Subcutaneous adipose tissue (tissue), 4 donors: Measurements from ENCODE around the gene AGAP5. TPM values are rescaled to one million over a fixed set of nuclear protein-coding genes. Genes with fewer than 3 reads are reported as not detected.
"Not testable (repeated sequence)": the region's sequence is repeated elsewhere in the genome, so short reads cannot be mapped to it uniquely, and the experiment has no call there.

ENCODE experiments used
- CTCF ChIP-seq: fragments of 450-650 bp; IDR thresholded peaks from one replicate; pipeline ENCODE4 v1.5.1; 2016; ENCODE audit warnings: low read depth, mild to moderate bottlenecking, control low read depth, antibody characterized with exemption, moderate library complexity
- total RNA-seq, 4 donors: library from RNA; depleted of rRNA; stranded (reverse); fragments of >200 nt; gene quantifications; one replicate each; pipeline ENCODE4 v1.1.0, GENCODE V29; 2016

Gene AGAP5
- 1 to 10 TPM in 3 of 4 donors, under 1 TPM in 1; 0.98 to 9.2 (median 5.9) TPM for total RNA-seq

- not testable (repeated sequence) for TF ChIP-seq CTCF
Measured at GRCh38 chr10:73697675-73698159, at the start of gene AGAP5. Gene AGAP5 (minus strand): TSS chr10:73698109. CDS start chr10:73697755, 354 bp downstream.

GRCh38 chr10:73746721-73747120, 48.8 kb upstream of the AGAP5 start:
- no peak for TF ChIP-seq CTCF

- no peak for TF ChIP-seq CTCF
Measured at GRCh38 chr10:73744664-73744975, 46.7 kb upstream of the AGAP5 start.

DNA sequence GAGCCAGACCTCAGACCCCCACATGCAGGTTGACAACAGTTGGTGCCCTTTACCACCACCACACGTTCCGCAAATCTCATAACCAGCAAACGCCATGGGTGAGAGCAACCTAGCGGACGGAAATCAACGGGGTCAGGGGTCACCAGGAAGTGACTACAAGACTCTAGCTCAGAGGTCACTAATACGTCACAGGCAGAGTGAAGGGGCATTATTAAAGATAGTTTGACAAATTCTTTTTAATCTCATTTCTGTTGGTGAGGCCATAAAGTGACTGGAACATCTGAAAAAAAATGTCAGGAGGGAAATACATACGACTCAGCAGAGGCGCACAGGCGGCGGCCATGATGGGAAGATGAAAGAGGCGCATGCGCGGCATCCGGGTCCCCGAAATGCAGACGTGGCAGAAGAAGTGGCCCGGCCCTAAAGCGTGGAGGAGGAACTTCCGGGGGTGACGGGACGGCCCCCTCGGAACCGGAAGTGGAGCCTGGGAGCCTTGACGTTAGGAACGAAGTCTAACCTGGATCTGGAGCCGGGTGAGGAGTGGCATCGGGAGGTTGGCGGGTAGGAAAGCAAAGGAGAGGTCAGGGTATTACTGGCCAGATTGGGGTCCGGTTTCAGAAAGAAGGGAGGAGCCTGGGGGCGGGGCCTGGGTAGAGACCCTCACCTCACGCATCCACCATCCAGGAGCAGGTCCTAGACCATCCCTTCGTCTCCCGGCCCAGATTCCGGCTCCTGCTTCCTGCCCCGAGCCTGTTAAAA, 46.2 kb upstream of the AGAP5 start, which contains the start of gene SEC24C:
TSS of gene SEC24C (plus strand) at position 468 of the 759 bp plus-strand sequence. CDS start 2,461 bp downstream, outside the sequence.
- no peak for TF ChIP-seq CTCF

DNA sequence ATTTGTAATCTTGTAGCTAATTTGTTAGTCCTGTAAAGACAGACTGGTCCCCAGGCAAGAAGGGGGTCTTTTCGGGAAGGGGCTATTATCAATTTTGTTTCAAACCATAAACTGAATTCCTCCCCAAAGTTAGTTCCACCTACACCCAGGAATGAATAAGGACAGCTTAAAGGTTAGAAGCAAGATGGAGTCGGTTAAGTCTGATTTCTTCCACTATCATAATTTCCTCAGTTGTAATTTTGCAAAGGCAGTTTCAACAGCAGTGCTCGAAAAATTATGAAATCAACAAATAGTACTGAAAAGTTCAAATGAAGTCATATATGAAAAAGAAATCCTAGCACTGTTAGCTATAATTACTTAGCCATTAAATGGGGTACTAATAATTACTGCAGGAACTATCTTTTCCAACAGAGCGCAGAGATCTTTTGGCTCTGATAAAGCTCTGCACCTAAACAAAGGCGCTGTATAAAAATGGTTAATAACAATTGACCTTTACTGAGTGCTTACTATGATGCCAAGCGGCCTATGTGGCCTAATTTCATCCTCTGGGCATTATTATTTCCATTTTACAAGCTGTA, 45.5 kb upstream of the AGAP5 start:
- TF ChIP-seq CTCF, result no peak

GRCh38 chr10:73742454-73742734, 44.5 kb upstream of the AGAP5 start:
- TF ChIP-seq CTCF, result no peak

DNA sequence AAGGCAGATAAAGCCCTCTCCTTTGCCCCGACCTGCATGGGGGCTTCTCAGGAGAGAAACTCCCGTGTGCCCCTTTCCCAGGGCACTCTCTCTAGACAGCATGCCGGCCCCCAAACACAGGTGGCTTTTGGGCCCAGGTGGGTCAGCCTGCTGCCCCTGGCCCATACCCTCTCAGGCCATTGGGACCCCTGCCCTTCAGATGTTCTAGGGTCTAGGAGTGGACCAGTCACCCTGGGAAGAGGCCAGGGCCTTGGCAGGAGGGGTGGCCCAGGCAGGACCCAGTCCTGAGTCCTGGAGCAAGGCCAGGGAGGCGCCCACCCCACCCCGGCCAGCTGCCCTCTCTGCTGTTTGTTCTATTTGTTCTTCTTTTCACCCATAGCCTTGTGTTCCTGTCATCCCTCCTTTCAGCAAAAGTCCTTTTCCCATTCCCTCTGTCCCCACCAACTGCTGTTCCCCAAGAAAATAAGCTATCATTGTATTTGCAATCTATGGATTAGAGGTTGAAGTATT, 36.9 kb upstream of the AGAP5 start:
- TF ChIP-seq CTCF, result no peak
